22Rv1 (cell line): ENCODE measurements around the gene GATA6.

Source experiments
- ZFX ChIP-seq: fragments of 450-650 bp; IDR thresholded peaks from 2 replicates; pipeline ENCODE4 v1.6.1; 2017; ENCODE audit warnings: antibody characterized with exemption, borderline replicate concordance
- TF ChIP-seq, protein P1 (sequence below): fragments of 450-650 bp; IDR thresholded peaks from 2 replicates; pipeline ENCODE4 v1.5.1; 2017; ENCODE audit warnings: mild to moderate bottlenecking

DNA sequence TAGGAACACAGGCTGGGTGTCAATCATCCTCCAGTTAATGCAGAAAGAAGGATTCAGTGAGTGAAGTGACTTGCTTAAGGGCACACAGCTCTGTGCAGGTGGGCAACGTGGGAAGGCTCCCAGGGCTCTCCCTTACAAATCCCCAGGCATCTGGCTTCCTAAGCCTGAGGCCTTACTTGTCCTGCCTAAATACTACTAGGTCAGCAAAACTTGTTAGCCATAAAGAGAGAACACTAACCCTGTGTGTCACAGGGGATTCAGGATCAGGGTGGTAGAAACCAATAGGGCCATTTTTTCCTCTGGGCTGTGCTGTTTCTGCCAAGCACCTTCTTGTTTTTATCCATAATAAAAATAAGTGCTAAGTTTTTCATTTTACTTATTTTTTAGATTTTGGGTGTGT, 55.0 kb downstream of the GATA6 start:
- TF ChIP-seq, protein P1, sequence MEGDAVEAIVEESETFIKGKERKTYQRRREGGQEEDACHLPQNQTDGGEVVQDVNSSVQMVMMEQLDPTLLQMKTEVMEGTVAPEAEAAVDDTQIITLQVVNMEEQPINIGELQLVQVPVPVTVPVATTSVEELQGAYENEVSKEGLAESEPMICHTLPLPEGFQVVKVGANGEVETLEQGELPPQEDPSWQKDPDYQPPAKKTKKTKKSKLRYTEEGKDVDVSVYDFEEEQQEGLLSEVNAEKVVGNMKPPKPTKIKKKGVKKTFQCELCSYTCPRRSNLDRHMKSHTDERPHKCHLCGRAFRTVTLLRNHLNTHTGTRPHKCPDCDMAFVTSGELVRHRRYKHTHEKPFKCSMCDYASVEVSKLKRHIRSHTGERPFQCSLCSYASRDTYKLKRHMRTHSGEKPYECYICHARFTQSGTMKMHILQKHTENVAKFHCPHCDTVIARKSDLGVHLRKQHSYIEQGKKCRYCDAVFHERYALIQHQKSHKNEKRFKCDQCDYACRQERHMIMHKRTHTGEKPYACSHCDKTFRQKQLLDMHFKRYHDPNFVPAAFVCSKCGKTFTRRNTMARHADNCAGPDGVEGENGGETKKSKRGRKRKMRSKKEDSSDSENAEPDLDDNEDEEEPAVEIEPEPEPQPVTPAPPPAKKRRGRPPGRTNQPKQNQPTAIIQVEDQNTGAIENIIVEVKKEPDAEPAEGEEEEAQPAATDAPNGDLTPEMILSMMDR, result no peak
- TF ChIP-seq ZFX, result no peak
